Measurements from ENCODE around the gene RAD23B.

RAD23B gene

GRCh38 chr9:107337676-107338590, 54.9 kb downstream of the RAD23B start:
- DNase-seq: no peak

GRCh38 chr9:107338911-107339659, 56.0 kb downstream of the RAD23B start:
- no peak for DNase-seq

GRCh38 chr9:107340920-107341632, 58.0 kb downstream of the RAD23B start:
- peak; percentile 81 for DNase-seq

GRCh38 chr9:107342476-107343161, 59.5 kb downstream of the RAD23B start:
- DNase-seq: no peak

- DNase-seq: no peak
Observed at GRCh38 chr9:107345327-107345726, 62.2 kb downstream of the RAD23B start.

- DNase-seq: no peak
Observed at GRCh38 chr9:107348836-107349235, 65.8 kb downstream of the RAD23B start.

GRCh38 chr9:107350443-107350842, 67.4 kb downstream of the RAD23B start:
- no peak for DNase-seq

GRCh38 chr9:107351382-107352045, 68.4 kb downstream of the RAD23B start:
- DNase-seq: no peak

GRCh38 chr9:107355394-107355793, 72.3 kb downstream of the RAD23B start:
- DNase-seq: no peak

GRCh38 chr9:107358986-107359385, 75.9 kb downstream of the RAD23B start:
- no peak for DNase-seq

GRCh38 chr9:107360098-107360497, 77.0 kb downstream of the RAD23B start:
- DNase-seq: no peak

- no peak for DNase-seq
Observed at GRCh38 chr9:107361816-107362215, 78.7 kb downstream of the RAD23B start.

GRCh38 chr9:107363516-107364152, 80.6 kb downstream of the RAD23B start:
- no peak for DNase-seq

GRCh38 chr9:107367727-107368502, 84.8 kb downstream of the RAD23B start:
- no peak for DNase-seq

GRCh38 chr9:107368696-107369095, 85.6 kb downstream of the RAD23B start:
- DNase-seq: no peak

GRCh38 chr9:107373809-107374208, 90.7 kb downstream of the RAD23B start:
- DNase-seq: no peak

GRCh38 chr9:107375001-107375400, 91.9 kb downstream of the RAD23B start:
- no peak for DNase-seq

GRCh38 chr9:107375651-107376369, 92.7 kb downstream of the RAD23B start:
- DNase-seq: no peak

- no peak for DNase-seq
Observed at GRCh38 chr9:107378006-107378405, 94.9 kb downstream of the RAD23B start.
